Osteocyte (in vitro differentiated cells): ENCODE measurements around the gene ZNF500. TPM values are rescaled to one million over a fixed set of nuclear protein-coding genes. Genes with fewer than 3 reads are reported as not detected.
A peak's percentile ranks its signal among the peaks of the same experiment; 100 is the strongest.

Source experiments
- DNase-seq: peaks from one replicate; pipeline ENCODE4 v3.0.0; 2021; ENCODE audit warnings: mixed read lengths; ENCODE audit not compliant: unreplicated experiment; ENCODE audit errors: extremely low spot score
- H3K27ac Mint-ChIP-seq: one replicate; pipeline ENCODE4 v1.8.0; 2021; ENCODE audit warnings: mild to moderate bottlenecking, mixed read lengths; ENCODE audit not compliant: unreplicated experiment
- H3K27me3 Mint-ChIP-seq: one replicate; pipeline ENCODE4 v1.8.0; 2021; ENCODE audit warnings: mixed read lengths; ENCODE audit not compliant: unreplicated experiment
- H3K36me3 Mint-ChIP-seq: one replicate; pipeline ENCODE4 v1.8.0; 2021; ENCODE audit warnings: mixed read lengths; ENCODE audit not compliant: unreplicated experiment
- H3K4me1 Mint-ChIP-seq: one replicate; pipeline ENCODE4 v1.8.0; 2021; ENCODE audit warnings: mixed read lengths; ENCODE audit not compliant: unreplicated experiment
- H3K4me3 Mint-ChIP-seq: one replicate; pipeline ENCODE4 v1.8.0; 2021; ENCODE audit warnings: mild to moderate bottlenecking, moderate library complexity, mixed read lengths; ENCODE audit not compliant: unreplicated experiment
- H3K9me3 Mint-ChIP-seq: one replicate; pipeline ENCODE4 v1.8.0; 2021; ENCODE audit warnings: mixed read lengths; ENCODE audit not compliant: unreplicated experiment
- total RNA-seq: library from RNA; stranded (reverse); gene quantifications from 2 replicates; pipeline ENCODE4 v1.2.1, GENCODE V29; 2021
- TF ChIP-seq, protein P1 (sequence below): fragments of 200-600 bp; sonication (generic); IDR thresholded peaks from 2 replicates; pipeline ENCODE4 v1.5.0; 2021; ENCODE audit warnings: antibody characterized with exemption, mild to moderate bottlenecking, moderate library complexity

Gene ZNF500
- total RNA-seq, 1 donor from 2014 or later = 22.8 TPM

DNA sequence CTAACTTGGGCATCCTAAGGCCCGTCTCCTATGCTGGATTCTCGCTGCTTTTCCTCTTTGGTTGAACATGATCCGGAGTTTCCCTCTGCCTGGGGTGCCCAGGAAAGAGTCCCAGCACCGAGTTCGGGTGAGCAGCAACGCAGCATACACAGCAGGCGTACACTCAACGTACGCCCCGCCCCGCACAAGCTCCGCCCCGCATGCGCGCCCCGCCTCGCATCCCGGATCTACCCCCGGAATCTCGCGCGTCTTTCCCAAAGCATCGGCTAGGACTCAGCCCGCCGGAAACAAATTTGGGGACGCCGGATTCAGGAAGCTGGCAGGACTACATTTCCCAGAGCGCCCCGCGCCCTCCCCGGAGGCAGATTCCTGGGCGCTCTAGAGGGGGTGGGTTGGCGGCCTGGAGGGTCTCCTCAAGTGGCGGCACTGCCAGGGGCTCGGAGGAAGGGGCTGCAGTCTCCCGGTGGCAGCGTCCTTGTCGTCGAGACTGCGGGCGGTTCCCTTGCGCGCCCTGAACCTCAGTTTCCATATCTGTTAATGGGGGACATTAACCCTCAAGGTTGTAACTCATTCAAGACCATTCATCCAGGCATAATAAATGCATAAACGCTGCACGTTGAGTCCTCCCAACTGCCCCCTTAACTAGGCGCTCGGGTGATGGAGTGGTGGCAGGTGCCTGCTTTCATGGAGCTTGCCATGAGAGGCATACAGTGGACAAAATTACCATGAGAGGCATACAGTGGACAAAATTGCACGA, 1.8 kb upstream of the ZNF500 start:
- no peaks in the 10 kb centered on the region for H3K9me3 Mint-ChIP-seq
- TF ChIP-seq, protein P1, sequence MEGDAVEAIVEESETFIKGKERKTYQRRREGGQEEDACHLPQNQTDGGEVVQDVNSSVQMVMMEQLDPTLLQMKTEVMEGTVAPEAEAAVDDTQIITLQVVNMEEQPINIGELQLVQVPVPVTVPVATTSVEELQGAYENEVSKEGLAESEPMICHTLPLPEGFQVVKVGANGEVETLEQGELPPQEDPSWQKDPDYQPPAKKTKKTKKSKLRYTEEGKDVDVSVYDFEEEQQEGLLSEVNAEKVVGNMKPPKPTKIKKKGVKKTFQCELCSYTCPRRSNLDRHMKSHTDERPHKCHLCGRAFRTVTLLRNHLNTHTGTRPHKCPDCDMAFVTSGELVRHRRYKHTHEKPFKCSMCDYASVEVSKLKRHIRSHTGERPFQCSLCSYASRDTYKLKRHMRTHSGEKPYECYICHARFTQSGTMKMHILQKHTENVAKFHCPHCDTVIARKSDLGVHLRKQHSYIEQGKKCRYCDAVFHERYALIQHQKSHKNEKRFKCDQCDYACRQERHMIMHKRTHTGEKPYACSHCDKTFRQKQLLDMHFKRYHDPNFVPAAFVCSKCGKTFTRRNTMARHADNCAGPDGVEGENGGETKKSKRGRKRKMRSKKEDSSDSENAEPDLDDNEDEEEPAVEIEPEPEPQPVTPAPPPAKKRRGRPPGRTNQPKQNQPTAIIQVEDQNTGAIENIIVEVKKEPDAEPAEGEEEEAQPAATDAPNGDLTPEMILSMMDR = no peak
- no peaks in the 10 kb centered on the region for H3K27me3 Mint-ChIP-seq
- H3K4me1 Mint-ChIP-seq = peaks cover 28% of the 10 kb centered on the region
- H3K4me3 Mint-ChIP-seq = peak overlapping the region; percentile 85
- DNase-seq = peak; percentile 98
- peak overlapping the region; percentile 97 for H3K27ac Mint-ChIP-seq
- H3K36me3 Mint-ChIP-seq = peaks cover 1% of the 10 kb centered on the region

DNA sequence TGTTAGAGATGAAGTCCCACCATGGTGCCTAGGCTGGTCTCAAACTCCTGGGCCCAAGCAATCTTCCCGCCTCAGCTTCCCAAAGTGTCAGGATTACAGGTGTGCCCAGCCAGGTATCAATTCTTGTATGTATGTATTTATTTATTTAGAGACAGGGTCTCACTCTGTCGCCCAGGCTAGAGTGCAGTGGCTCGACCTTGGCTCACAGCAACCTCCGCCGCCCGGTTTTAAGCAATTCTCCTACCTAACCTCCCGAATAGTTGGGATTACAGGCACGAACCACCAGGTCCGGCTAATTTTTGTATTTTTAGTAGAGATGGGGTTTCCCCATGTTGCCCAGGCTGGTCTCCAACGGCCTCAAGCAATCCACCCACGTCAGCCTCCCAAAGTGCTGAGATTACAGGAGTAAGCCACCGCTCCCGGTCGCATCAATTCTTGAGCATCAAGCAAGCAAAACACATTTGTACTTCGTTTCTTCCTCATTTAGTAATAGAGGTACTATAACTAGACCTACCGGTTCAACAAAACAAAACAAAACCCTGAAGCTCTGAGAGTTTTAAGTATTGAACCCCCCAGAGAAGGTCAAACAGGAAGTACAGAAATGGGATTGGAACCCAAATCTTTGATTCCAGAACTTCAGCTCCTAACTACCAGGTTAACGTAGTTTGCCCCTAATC, 1.0 kb upstream of the ZNF500 start:
- TF ChIP-seq, protein P1 = no peak
- Mint-ChIP-seq H3K27me3 (no peaks in the 10 kb centered on the region), H3K27ac (peak overlapping the region; percentile 97), H3K9me3 (no peaks in the 10 kb centered on the region), H3K36me3 (peaks cover 3% of the 10 kb centered on the region), H3K4me1 (peaks cover 28% of the 10 kb centered on the region), H3K4me3 (peak overlapping the region; percentile 85)
- no peak for DNase-seq

DNA sequence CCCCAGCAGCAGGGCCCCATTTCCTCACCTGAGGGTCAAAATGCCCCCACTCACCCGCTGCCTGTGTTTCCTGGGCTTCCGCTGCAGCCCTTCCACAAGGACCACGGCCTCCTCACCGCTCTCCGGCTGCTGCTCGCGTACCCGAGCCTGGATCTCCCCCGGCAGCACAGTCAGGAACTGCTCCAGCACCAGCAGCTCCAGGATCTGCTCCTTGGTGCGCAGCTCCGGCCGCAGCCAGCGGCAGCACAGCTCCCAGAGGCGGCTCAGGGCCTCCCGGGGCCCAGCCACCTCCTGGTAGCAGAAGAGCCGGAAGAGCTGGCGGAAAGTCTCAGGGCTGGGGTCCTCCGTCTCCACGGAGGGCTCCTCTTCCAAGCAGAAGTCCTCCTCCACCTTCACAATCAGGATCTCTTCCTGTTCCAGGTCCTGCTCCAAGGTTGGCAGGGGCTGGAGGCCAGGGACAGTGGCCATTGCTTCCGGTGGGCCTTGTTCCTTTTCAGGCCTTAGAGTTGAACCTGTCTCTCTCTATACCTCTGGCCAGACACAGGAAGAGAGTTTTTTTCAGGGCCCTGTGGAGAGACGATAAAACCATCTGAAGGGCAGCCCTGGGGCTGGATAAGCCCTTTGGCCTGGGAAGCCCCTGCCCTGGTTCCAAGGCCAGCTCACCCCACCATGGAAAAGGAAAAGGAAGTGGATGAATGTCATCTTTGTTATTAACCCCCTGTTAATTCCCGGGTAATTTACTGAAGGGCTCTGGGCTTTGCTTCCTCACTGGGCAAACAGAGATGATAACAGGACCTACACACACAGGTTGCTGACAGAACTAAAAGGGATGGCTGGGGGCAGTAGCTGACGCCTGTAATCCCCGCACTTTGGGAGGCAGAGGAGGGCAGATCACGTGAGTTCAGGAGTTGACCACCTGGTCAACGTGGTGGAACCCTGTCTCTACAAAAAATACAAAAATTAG, 1.2 kb downstream of the ZNF500 start:
- H3K27me3 Mint-ChIP-seq = no peaks in the 10 kb centered on the region
- peak overlapping the region; percentile 74 for H3K27ac Mint-ChIP-seq
- H3K9me3 Mint-ChIP-seq = no peaks in the 10 kb centered on the region
- DNase-seq = no peak
- H3K4me1 Mint-ChIP-seq = peaks cover 28% of the 10 kb centered on the region
- TF ChIP-seq, protein P1 = no peak
- H3K36me3 Mint-ChIP-seq = peaks cover 13% of the 10 kb centered on the region
- peak overlapping the region; percentile 79 for H3K4me3 Mint-ChIP-seq

DNA sequence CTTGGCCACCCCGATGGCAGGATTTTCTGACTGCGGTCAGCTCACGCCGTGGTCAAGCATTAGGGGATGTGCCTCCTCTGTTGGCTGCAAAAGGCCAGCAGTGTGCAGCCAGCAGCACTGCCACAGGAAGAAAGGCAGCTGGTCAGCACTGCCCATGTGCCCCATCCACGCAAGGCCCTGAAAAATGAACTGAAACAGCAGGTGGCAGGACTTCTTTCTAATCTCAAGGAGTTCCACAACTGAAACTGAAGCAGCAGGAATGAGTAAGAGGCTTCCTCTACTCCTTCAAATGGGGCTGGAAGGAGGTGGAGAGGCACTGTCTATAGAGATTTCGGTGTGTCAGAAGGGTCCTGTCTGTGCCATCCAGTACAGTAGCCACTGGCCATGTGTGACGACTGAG, 3.2 kb downstream of the ZNF500 start:
- Mint-ChIP-seq H3K27me3 (no peaks in the 10 kb centered on the region), H3K36me3 (peaks cover 27% of the 10 kb centered on the region), H3K9me3 (no peaks in the 10 kb centered on the region), H3K4me1 (peaks cover 22% of the 10 kb centered on the region), H3K4me3 (no peak overlapping the region), H3K27ac (no peak overlapping the region)
- TF ChIP-seq, protein P1 = no peak
- DNase-seq = no peak
